Left kidney (tissue), 2 donors: ENCODE results near the gene LNP1. TPM values are rescaled to one million over a fixed set of nuclear protein-coding genes. Genes with fewer than 3 reads are reported as not detected.
"Not testable (repeated sequence)": the region's sequence is repeated elsewhere in the genome, so short reads cannot be mapped to it uniquely, and the experiment has no call there.

Source experiments
- DNase-seq: peaks from one replicate; pipeline ENCODE4 v3.0.0-alpha.2; 2013
- polyA plus RNA-seq: library from polyadenylated mRNA; unstranded; fragments of 120-200 nt; gene quantifications from one replicate; pipeline ENCODE4 v1.2.1, GENCODE V29; 2013; ENCODE audit not compliant: insufficient read length

The LNP1 gene
- polyA plus RNA-seq, 1 donor, result 6.8 TPM

DNA sequence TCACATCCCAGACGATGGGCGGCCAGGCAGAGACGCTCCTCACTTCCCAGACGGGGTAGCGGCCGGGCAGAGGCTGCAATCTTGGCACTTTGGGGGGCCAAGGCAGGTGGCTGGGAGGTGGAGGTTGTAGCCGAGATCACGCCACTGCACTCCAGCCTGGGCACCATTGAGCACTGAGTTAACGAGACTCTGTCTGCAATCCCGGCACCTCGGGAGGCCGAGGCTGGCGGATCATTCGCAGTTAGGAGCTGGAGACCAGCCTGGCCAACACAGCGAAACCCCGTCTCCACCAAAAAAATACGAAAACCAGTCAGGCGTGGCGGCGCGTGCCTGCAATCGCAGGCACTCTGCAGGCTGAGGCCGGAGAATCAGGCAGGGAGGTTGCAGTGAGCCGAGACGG lies 77.2 kb downstream of the LNP1 start:
- not testable (repeated sequence) for DNase-seq

DNA sequence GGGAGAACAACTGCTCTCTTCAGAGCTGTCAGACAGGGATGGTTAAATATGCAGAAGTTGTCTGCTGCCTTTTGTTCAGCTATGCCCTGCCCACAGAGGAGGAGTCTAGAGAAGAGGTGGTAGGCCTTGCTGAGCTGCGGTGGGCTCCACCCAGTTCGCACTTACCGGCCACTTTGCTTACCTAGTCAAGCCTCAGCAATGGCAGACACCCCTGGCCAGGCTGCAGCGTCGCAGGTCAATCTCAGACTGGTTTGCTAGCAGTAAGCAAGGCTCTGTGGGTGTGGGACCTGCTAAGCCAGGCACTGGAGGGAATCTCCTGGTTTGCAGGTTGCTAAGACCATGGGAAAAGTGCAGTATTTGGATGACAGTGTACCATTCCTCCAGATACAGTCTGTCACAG lies 78.7 kb downstream of the LNP1 start:
- no peak for DNase-seq

DNA sequence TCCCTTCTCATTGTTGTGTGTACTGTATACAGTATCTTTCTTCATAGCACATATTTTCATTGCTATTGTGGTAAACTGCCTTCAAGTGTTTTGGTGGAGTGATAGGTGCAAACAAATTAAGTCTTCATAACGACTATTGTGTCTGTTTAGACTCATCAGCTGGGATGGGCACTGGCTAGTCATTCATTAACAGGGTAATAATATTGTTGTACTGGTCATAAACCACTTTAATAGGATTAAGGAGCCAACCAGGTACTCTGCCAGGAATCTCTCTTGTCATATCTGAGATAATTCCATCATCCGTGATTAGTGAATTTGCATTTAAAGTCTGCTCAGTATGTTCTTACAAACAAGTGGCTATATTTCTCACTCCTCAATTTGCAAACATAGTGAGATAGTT lies 80.8 kb downstream of the LNP1 start:
- DNase-seq, result no peak

DNA sequence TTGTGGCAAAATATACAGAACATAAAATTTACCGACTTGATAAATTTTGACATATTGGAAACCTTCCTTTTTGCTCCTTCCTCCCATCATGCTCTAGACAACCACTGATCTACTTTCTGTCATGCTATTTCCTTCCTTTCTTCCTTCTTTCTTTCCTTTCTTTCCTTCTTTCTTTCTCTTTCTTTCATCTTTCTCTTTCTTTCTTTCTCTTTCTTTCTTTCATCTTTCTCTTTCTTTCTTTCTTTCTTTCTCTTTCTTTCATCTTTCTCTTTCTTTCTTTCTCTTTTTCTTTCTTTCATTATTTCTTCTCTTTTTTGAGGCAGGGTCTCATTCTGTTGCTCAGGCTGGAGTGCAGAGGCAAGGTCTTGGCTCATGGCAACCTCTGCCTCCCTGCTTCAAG lies 82.2 kb downstream of the LNP1 start:
- no peak for DNase-seq

DNA sequence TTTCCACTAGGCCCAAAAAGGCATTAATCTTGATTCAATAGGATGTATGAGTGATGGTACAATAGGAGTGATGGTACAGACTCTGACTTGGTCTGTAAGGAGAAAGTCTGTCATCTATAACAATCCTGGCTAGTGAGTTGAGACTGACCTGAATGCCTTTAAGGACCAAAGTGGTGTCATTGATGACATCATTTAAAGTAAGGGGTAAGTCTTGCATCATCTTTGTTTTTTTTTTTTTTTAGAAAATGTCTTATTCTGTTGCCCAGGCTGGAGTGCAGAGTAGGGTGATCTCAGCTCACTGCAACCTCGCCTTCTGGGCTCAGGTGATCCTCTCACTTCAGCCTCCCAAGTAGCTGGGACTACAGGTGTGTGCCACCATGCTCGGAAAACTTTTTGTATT lies 85.5 kb downstream of the LNP1 start:
- no peak for DNase-seq

DNA sequence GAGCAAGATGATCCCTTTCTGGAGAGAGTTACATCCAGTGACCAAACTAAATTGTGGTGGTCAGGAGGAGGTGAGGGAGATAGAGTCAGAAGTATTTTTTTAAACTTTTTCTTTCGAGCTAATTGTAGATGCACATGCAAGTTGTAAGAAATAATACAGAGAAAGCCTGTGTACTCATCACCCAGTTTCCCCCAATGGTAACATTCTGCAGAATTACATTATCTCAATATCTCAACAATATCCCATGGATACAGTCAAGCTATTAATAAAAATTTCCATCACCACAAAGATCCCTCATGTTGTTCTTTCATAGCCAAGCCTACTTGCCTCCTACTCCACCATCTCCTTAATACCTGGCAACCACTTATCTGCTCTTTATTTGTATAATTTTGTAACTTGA lies 87.8 kb downstream of the LNP1 start:
- DNase-seq, result no peak

DNA sequence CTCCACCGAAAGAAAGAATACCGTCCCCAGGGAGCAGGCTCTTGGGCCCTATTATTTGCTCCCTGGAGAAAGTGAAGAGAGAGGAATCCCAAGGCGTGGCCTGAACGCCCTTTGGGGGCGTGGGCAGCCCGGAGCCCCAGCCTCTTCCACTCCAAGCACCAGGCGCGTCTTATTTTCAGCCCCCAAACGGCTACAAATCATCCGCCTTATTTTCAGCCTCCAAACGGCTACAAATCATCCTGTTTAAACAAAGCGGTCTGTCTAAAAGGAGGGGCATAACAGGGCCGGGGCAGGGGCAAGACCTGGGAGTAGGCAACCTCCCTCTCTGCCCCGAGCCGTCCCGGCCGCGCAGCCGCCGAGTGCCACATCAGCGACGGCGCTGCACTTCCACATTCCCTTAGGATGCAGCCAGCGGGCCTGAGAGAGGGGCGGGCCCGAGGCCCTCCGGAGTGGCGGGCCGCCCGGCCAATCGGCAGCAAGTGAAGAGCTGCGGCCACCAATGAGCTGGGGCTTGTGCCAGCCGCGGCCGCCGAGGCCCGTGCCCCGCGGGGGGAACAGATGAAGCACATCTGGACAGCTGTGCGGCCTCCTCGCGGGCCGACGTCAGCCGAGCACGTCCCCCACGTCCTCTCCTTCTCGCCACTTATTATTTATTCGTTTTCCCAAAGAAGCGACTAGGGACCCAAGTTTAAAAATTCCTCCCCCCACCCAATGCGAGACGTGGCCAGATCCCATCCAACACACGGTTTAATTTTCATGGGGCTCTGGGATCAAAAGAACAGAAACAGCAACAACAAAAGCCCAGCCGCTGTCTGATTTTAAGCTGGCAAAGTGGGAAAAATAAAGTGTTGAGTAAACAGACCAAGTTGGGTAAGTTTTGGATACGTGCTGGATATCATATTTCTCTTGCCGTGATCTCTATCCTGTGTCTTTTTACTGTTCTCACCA lies 91.0 kb downstream of the LNP1 start, which contains the start of gene TMEM45A:
TMEM45A (plus strand) TSS at position 561 of the 948 bp plus-strand sequence. CDS start 62,593 bp downstream, outside the sequence.
- peak; percentile 91 for DNase-seq

DNA sequence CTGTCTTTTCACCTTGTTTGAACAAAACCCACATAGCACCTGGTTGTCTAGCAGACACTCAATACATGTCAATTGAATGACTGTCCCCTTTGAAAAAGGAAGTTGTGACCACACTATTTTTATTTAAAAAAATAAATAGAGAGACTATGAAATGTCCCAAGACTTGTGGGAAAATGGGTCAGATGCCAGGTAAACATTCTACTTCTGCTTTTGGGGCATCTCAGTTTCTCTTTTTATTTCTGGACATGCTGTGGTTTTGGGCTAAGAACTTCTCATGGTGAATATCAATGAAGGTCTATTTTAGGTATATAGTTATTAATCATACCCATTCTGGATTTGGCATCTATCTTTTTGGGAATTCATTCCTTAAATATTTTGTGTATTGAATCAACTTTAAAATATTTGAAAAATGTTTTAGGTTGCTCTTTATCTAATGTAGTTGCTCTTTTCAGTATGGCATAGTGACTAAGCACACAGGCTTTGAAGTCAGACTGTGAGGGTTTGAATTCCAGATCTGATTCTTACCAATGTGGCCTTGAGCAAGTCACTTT lies 95.4 kb downstream of the LNP1 start:
- DNase-seq, result no peak

DNA sequence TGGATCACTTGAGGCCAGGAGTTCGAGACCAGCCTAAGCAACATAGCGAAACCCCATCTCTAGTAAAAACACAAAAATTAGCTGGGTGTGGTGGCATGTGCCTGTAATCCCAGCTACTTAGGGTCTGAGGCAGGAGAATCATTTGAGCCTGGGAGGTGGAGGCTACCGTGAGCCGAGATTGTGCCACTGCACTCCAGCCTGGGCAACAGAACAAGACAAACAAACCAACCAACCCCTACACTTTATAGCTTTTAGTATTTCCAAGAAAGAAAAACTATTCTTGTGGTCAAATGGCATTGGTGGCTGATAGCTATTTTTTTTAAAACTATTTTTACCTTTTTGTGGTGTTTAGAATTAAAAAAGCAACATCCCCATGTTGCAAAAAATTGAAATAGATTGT lies 98.3 kb downstream of the LNP1 start:
- no peak for DNase-seq

DNA sequence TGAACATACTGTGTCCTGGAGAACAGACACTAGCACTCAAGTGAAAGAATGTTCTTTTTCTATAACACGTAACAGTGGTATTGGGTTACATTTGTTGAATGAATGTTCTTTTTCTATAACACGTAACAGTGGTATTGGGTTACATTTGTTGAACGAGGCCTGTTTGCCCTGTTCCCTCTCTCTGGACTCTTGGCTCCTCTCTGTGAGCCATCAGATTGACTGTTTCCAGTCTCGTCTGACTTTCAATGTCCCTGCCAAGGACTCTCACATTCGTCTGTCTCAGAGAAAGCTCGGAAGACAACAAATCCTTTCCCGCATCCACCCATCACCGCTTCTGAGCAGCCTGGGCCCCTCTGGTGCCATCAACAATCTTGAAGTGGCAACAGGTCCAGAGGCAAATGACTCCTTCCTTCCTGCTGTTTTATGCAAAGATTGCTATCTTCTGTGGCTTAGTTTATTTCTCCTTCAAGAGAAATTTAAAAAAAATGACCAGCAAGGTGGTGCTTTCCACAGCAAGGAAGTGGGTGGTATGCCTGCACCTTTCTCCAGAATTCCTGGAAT lies 99.1 kb downstream of the LNP1 start:
- no peak for DNase-seq

DNA sequence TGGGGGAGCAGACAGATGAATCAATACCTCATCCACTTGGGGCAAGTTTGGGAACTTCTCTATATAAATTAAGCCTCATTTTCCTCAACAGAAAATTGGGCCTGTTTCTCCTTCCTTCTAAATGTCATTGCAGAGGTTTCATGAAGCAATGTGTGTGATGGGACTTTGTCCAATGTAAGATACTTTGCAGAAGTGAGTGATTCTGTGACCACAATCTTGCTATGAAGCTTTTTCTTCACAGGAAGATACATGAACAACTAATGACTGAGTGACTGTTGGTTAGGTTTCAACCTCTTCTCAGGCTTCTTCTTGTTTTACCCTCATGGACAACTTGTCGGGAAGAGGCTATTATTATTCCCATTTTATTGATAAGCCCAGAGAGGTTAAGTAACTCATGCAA lies 102.1 kb downstream of the LNP1 start:
- no peak for DNase-seq

Other genes starting within 250 kb of the LNP1 start
- 41.7 TPM for gene TBC1D23, start 140.5 kb upstream of the LNP1 start, polyA plus RNA-seq
- 128 TPM for gene NIT2, start 66.8 kb upstream of the LNP1 start, polyA plus RNA-seq
- 85.2 TPM for gene TOMM70, start 450 bp upstream of the LNP1 start, polyA plus RNA-seq
- gene TMEM45A, start 91.1 kb downstream of the LNP1 start, polyA plus RNA-seq, result 22.1 TPM
- not detected for gene ADGRG7, start 208.1 kb downstream of the LNP1 start, polyA plus RNA-seq